NCI-H1417 treated with DMSO at 0.1 percent for 48 hours (cell line): ENCODE measurements around the gene BET1L.
"Not testable (repeated sequence)": the region's sequence is repeated elsewhere in the genome, so short reads cannot be mapped to it uniquely, and the experiment has no call there.

Source experiments
- DNase-seq: peaks from one replicate; lab custom pipeline; 2025; lab: John Stamatoyannopoulos, UW

BET1L gene

DNA sequence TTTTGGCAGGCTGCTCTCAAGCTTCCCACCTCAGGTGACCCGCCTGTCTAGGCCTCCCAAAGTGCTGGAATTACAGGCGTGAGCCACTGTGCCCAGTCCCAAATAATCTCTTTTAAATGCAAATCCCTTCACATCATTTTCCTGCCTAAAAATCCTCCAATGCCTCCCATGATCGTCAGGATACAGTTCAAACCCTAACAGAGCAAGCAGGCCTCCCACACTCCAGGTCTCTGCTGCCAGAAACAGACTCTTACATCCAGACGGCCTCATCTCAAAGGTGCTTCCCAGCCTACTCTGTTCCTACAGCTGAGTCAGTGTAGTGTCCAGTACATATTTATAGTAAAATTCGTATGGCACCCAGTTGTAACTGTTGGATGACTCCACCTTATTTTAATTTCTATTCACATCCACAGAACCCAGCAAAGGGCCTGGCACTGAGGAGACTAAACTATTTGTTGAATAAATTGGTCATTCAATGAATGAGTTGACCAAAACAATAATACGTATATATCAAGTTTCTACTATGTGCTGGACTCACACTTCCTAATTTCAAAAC lies 20.7 kb upstream of the BET1L start:
- no peak for DNase-seq

GRCh38 chr11:225734-226453 lies 18.7 kb upstream of the BET1L start:
- DNase-seq = no peak

- no peak for DNase-seq
Measured at GRCh38 chr11:224424-224823, 17.2 kb upstream of the BET1L start.

GRCh38 chr11:223884-224283 lies 16.7 kb upstream of the BET1L start:
- no peak for DNase-seq

- DNase-seq = no peak
Measured at GRCh38 chr11:223026-223789, 16.0 kb upstream of the BET1L start.

DNA sequence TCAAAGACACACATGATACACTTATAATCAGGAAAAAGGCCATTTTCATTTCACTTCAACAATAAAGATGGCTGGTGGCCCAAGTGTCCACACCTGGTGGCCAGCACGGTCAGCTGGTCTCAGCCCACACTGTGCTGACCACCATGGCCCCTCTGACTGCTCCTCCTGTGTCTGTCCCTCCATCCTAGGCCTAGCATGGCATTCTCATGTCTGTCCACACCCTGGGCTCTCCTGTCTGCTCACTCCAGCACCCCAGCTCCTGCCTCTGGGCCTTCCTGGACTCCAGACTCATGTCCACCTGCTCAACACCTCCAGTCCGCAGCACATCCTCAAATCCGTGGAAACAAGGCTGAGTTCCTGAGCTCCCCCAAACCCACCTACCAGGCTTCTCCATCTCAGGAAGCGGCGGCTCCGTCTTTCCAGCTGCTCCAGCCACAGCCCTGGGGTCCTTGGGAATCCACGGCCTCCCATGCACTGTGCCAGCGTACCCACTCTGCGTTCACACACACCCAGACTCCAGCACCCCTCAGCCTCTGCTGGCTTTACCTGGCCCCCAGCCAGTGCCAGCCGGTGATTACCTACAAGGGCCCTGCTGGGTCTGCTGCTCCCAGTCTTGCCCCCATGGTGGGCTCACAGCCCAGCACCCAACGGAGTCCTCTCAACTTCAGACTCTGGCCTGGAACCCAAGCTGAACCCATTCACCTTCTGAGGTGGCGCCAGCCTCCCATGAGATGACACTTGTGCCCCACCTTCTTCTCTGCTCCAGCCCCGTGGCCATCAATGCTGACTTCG lies 15.0 kb upstream of the BET1L start:
- DNase-seq = no peak

- no peak for DNase-seq
Measured at GRCh38 chr11:221539-221938, 14.3 kb upstream of the BET1L start.

DNA sequence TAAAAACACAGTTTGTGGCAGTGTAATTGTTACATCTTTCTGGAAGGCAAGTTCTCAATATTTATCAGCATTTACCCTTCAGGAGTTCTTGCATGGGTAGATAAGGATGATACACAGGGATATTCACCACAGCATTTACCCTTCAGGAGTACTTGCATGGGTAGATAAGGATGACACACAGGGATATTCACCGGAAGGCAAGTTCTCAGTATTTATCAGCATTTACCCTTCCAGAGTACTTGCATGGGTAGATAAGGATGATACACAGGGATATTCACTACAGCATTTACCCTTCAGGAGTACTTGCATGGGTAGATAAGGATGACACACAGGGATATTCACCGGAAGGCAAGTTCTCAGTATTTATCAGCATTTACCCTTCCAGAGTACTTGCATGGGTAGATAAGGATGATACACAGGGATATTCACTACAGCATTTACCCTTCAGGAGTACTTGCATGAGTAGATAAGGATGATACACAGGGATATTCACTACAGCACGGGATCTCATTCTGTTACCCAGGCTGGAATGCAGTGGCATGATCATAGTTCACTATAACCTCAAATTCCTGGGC lies 13.5 kb upstream of the BET1L start:
- DNase-seq = not testable (repeated sequence)

- no peak for DNase-seq
Measured at GRCh38 chr11:218815-219593, 11.8 kb upstream of the BET1L start.

DNA sequence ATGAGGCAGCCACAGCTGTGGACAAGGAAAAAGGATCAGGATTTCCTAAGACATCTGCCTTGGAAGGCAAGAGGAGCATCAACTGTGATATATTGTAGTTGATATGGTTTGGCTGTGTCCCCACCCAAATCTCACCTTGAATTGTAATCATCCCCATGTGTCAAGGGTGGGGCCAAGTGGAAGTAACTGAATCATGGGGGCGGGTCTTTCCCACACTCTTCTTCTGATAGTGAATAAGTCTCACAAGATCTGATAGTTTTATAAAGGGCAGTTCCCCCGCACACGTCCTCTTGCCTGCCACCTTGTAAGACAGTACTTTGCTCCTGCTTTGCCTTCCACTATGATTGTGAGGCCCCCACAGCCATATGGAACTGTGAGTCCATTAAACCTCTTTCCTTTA lies 10.5 kb upstream of the BET1L start:
- DNase-seq = no peak

- no peak for DNase-seq
Measured at GRCh38 chr11:216081-216974, 9.1 kb upstream of the BET1L start.

GRCh38 chr11:215581-216037 lies 8.4 kb upstream of the BET1L start:
- no peak for DNase-seq

DNA sequence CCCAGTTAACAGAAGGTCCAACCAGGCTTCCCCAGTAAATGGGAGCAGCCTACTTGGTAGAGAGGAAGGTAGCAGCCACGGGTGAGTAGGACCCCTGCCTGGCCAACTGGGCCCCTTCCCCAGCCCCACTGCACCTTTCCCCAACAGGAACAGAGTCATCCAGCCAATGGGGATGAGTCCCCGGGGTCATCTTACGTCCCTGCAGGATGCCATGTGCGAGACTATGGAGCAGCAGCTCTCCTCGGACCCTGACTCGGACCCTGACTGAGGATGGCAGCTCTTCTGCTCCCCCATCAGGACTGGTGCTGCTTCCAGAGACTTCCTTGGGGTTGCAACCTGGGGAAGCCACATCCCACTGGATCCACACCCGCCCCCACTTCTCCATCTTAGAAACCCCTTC lies 6.9 kb upstream of the BET1L start:
- DNase-seq = no peak

GRCh38 chr11:213111-213510 lies 5.9 kb upstream of the BET1L start:
- no peak for DNase-seq

GRCh38 chr11:212150-213100 lies 5.2 kb upstream of the BET1L start:
- no peak for DNase-seq

- no peak for DNase-seq
Measured at GRCh38 chr11:211741-212140, 4.5 kb upstream of the BET1L start.

DNA sequence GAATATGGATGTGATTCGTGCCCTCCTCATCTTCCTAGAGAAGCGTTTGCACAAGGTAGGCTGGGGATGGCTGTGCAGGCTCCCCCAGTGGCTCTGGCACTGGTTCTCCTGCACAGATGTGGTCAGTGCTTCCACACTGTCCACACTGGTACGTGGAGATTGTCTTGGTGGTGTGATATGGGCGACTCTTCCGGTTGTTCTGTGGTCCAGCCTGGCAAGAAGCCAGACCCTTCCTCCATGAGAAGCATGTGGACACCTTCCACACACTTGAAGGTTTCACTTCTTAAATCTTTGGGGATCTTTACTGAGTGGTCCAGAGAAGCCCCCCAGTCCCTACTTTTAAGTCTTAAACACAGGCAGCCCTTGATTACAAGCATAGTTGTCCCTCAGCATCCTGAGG lies 4.1 kb upstream of the BET1L start:
- DNase-seq = no peak

GRCh38 chr11:210803-211180 lies 3.6 kb upstream of the BET1L start:
- no peak for DNase-seq
